CD4-positive, alpha-beta T cell (primary cell): ENCODE data around the gene INPPL1. TPM values are rescaled to one million over a fixed set of nuclear protein-coding genes. Genes with fewer than 3 reads are reported as not detected.
A peak's percentile ranks its signal among the peaks of the same experiment; 100 is the strongest.

Experiments
- ATAC-seq: fragments of 200-7000 bp; cut with Tn5 transposase; one replicate; pipeline ENCODE4 v1.10.0; 2022; ENCODE audit warnings: mild to moderate bottlenecking; ENCODE audit not compliant: poor library complexity
- CTCF ChIA-PET: fragments of 350-600 bp; sonication (Branson Sonifier 250); formaldehyde crosslinking; loops from one replicate; lab custom pipeline; 2021; ENCODE audit warnings: antibody characterized with exemption, inconsistent platforms; lab: Charles Lee
- POLR2A ChIA-PET: fragments of 350-600 bp; sonication (Branson Sonifier 250); formaldehyde crosslinking; loops from one replicate; lab custom pipeline; 2021; ENCODE audit warnings: antibody characterized with exemption, inconsistent platforms; lab: Charles Lee
- DNase-seq, 14 experiments: peaks; one replicate each; pipeline ENCODE4 v3.0.0-alpha.2; 2013 to 2020; ENCODE audit warnings: mixed read lengths in 2 of 14
- H3K27ac ChIP-seq, 2 donors: one replicate each; pipeline versions ENCODE4 v1.5.1 to v1.7.0; 2013; ENCODE audit warnings: low read length in 2 of 2, low read depth in 1 of 2, mild to moderate bottlenecking in 1 of 2
- H3K27me3 ChIP-seq, 2 experiments: 1 replicate in 1 of 2; 2 replicates in 1 of 2; pipeline versions ENCODE4 v1.6.1 to v1.7.0; 2013; ENCODE audit warnings: low read length in 2 of 2, control low read depth in 1 of 2, mild to moderate bottlenecking in 1 of 2, moderate library complexity in 1 of 2; ENCODE audit not compliant: insufficient read depth in 2 of 2, control insufficient read depth in 1 of 2
- H3K36me3 ChIP-seq: one replicate; pipeline ENCODE4 v1.6.1; 2013; ENCODE audit warnings: low read length, control low read depth; ENCODE audit not compliant: insufficient read depth
- H3K4me1 ChIP-seq: one replicate; pipeline ENCODE4 v1.6.1; 2013; ENCODE audit warnings: low read length, control low read depth; ENCODE audit not compliant: insufficient read depth
- H3K4me3 ChIP-seq: one replicate; pipeline ENCODE4 v1.5.1; 2013; ENCODE audit warnings: mild to moderate bottlenecking, low read length, moderate library complexity
- H3K9me3 ChIP-seq, 2 experiments: 1 replicate in 1 of 2; 2 replicates in 1 of 2; pipeline versions ENCODE4 v1.6.1 to v1.7.0; 2013; ENCODE audit warnings: low read length in 2 of 2, mild to moderate bottlenecking in 2 of 2, control low read depth in 1 of 2, moderate library complexity in 1 of 2; ENCODE audit not compliant: control insufficient read depth in 1 of 2, insufficient read depth in 1 of 2
- H3K27ac Mint-ChIP-seq: one replicate; pipeline ENCODE4 v1.8.0; 2020; ENCODE audit warnings: mixed read lengths
- H3K27me3 Mint-ChIP-seq: one replicate; pipeline ENCODE4 v1.8.0; 2021; ENCODE audit warnings: mixed read lengths
- H3K36me3 Mint-ChIP-seq: one replicate; pipeline ENCODE4 v1.8.0; 2021; ENCODE audit warnings: low read depth, mixed read lengths
- H3K4me1 Mint-ChIP-seq: one replicate; pipeline ENCODE4 v1.8.0; 2021; ENCODE audit warnings: low read depth, mixed read lengths
- H3K4me3 Mint-ChIP-seq: one replicate; pipeline ENCODE4 v1.8.0; 2020; ENCODE audit warnings: mild to moderate bottlenecking, mixed read lengths
- H3K9me3 Mint-ChIP-seq: one replicate; pipeline ENCODE4 v1.8.0; 2020; ENCODE audit warnings: mixed read lengths
- CTCF ChIP-seq: fragments of 200-600 bp; IDR thresholded peaks from one replicate; pipeline ENCODE4 v1.8.0; 2022; ENCODE audit warnings: antibody characterized with exemption, mild to moderate bottlenecking
- intact Hi-C, 2 experiments: fragments of 100-400 bp; cut with DNase I in 1 of 2; cut with micrococcal nuclease in 1 of 2; formaldehyde crosslinking; loops; one replicate each; pipeline versions ENCODE4 v1.15.1 to v1.9.0; 2023 to 2025; cut with DNase I, micrococcal nuclease
- total RNA-seq, 174 experiments: library from RNA in 2 of 174; stranded (reverse) in 2 of 174; gene quantifications; one replicate each; pipeline ENCODE4 v1.2.3 and lab custom pipeline; 2021 to 2026

Gene INPPL1
- total RNA-seq, 2 experiments from 2014 or later, result 124 to 128 TPM

GRCh38 chr11:72239849-72240460, 15.4 kb downstream of the INPPL1 start:
- intact Hi-C loops, result no loop called here
- H3K27ac Mint-ChIP-seq, result no peak overlapping the region
- ChIA-PET POLR2A (interaction anchor here (1.2 kb wide), 1 partner anchor 16 kb away, joined by 4 read pairs; the partner anchor contains the start of gene INPPL1), CTCF (no interaction called here)
- peaks cover 45% of the 10 kb centered on the region for H3K27me3 Mint-ChIP-seq
- peaks cover 35% of the 10 kb centered on the region for H3K4me1 Mint-ChIP-seq
- H3K36me3 Mint-ChIP-seq, result peaks cover 23% of the 10 kb centered on the region
- H3K9me3 ChIP-seq, result peaks cover 0 to 24% of the 10 kb centered on the region in 2 experiments
- peak overlapping the region; percentile 71 for H3K4me3 Mint-ChIP-seq
- H3K27me3 ChIP-seq, result peaks cover 46 to 56% of the 10 kb centered on the region in 2 experiments
- H3K9me3 Mint-ChIP-seq, result no peaks in the 10 kb centered on the region
- no peak for TF ChIP-seq CTCF
- ATAC-seq, result no peak
- H3K4me3 ChIP-seq, result no peak overlapping the region
- peaks cover 25% of the 10 kb centered on the region for H3K36me3 ChIP-seq
- peaks cover 32% of the 10 kb centered on the region for H3K4me1 ChIP-seq
- no peak overlapping the region for H3K27ac ChIP-seq
- peak in 2 of 14 experiments; percentile 33 to 37 for DNase-seq

GRCh38 chr11:72240461-72241290, 16.1 kb downstream of the INPPL1 start:
- Histone ChIP-seq H3K9me3 (peaks cover 0 to 26% of the 10 kb centered on the region in 2 experiments), H3K4me1 (peaks cover 32% of the 10 kb centered on the region), H3K27ac (no peak overlapping the region), H3K27me3 (peaks cover 54 to 63% of the 10 kb centered on the region in 2 experiments), H3K4me3 (no peak overlapping the region), H3K36me3 (peaks cover 18% of the 10 kb centered on the region)
- H3K27me3 Mint-ChIP-seq, result peaks cover 45% of the 10 kb centered on the region
- TF ChIP-seq CTCF, result no peak
- H3K27ac Mint-ChIP-seq, result no peak overlapping the region
- CTCF ChIA-PET, result no interaction called here
- H3K4me1 Mint-ChIP-seq, result peaks cover 35% of the 10 kb centered on the region
- DNase-seq, result peak in 1 of 14 experiments; percentile 34
- intact Hi-C loops, result no loop called here
- peaks cover 17% of the 10 kb centered on the region for H3K36me3 Mint-ChIP-seq
- POLR2A ChIA-PET, result interaction anchor here (0.5 to 1.2 kb wide), 2 partner anchors 13 to 17 kb away, joined by 3 to 4 read pairs; partner anchors contain the start of gene INPPL1
- no peak for ATAC-seq
- H3K9me3 Mint-ChIP-seq, result no peaks in the 10 kb centered on the region
- H3K4me3 Mint-ChIP-seq, result peak overlapping the region; percentile 71

- Histone ChIP-seq H3K4me3 (no peak overlapping the region), H3K27ac (no peak overlapping the region), H3K4me1 (peaks cover 32% of the 10 kb centered on the region), H3K27me3 (peaks cover 56 to 68% of the 10 kb centered on the region in 2 experiments), H3K36me3 (peaks cover 15% of the 10 kb centered on the region), H3K9me3 (peaks cover 0 to 26% of the 10 kb centered on the region in 2 experiments)
- ATAC-seq (no peak), DNase-seq (no peak)
- ChIA-PET CTCF (no interaction called here), POLR2A (interaction anchor here (1.2 kb wide), 1 partner anchor 18 kb away, joined by 4 read pairs; the partner anchor contains the start of gene INPPL1)
- Mint-ChIP-seq H3K9me3 (no peaks in the 10 kb centered on the region), H3K4me1 (peaks cover 35% of the 10 kb centered on the region), H3K27ac (no peak overlapping the region), H3K27me3 (peaks cover 45% of the 10 kb centered on the region), H3K4me3 (no peak overlapping the region), H3K36me3 (peaks cover 13% of the 10 kb centered on the region)
- no peak for TF ChIP-seq CTCF
- intact Hi-C loops, result no loop called here
These were observed 16.8 kb downstream of the INPPL1 start for GRCh38 chr11:72241291-72241781.
